Measurements from ENCODE around the gene AIG1.

Gene AIG1

GRCh38 chr6:143385636-143386035, 324.9 kb downstream of the AIG1 start:
- no peak for DNase-seq

GRCh38 chr6:143390278-143390677, 329.6 kb downstream of the AIG1 start:
- no peak for DNase-seq
